ENCODE data around the gene MMP24.
"Not testable (repeated sequence)": the region's sequence is repeated elsewhere in the genome, so short reads cannot be mapped to it uniquely, and the experiment has no call there.

Gene MMP24

DNA sequence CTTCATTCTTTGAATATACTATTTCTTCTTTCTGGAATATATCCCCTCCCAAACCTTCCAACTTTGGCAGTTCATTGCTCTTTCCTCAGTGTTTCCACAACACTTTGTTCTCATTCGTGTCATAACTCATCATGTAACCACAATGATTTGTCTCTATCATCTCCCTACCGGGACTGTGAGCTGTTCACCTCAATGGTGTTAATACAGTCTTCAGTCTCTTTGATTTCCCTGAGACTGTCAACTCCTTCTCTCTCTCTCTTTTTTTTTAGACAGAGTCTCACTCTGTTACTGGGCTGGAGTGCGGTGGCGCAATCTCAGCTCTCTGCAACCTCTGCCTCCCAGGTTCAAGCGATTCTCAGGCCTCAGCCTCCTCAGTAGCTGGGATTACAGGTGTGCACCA lies 2.5 kb upstream of the MMP24 start:
- FAIRE-seq = no peak

DNA sequence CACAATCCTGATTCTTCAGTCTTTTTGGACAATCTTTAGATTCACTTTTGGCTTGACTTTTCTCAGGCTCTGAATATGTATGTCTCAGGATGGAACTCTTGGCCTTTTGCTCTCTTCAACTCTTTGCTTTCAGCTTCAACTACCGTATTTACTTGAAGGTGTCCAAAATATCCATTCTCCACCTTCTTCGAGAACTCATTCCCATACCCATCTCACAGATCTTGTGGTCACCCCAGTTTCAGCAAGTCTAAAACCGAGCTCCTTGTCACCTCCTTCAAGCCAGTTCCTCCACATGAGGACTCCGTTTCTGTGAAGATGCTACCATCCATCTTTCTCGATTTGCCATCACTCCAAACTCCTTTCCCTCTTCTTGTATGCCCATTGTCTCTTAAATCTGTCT lies 2.0 kb upstream of the MMP24 start:
- no peak for FAIRE-seq

DNA sequence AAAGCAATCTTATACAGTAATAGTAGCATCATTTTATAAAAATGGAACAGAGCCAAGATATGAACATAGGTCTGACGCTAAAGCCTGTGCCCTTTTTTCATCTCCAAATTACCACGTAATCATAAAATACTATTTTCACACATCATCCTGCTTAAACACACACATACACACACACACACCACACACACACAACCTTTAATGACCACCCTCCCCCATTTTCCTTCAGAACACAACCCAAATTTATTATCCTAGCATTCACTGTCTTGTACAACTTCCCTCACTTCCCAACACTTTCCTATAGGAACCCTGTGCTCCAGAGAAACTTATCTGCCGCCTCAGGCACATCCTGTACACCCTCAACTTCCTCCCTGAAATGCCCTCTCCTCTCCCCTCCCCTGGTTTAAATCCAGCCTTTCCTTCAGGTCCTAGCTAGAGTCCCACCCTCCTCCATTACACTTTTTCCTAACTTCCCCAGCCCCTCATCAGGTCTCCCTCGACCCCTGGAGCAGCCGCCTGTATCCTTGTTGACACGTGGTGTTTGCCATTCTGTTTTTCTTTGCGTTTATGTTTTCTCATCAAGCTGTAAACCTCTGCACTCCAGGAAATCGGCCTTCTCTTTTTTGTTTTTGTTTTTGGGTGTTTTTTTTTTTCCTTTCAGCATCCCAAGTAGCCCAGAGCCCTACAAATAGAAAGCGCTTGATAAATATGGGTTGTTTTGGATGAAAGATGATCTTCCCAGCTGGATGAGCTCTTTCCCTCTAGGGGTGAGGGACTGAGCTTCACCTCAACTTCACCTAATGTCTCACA lies 968 bp upstream of the MMP24 start:
- FAIRE-seq = no peak

DNA sequence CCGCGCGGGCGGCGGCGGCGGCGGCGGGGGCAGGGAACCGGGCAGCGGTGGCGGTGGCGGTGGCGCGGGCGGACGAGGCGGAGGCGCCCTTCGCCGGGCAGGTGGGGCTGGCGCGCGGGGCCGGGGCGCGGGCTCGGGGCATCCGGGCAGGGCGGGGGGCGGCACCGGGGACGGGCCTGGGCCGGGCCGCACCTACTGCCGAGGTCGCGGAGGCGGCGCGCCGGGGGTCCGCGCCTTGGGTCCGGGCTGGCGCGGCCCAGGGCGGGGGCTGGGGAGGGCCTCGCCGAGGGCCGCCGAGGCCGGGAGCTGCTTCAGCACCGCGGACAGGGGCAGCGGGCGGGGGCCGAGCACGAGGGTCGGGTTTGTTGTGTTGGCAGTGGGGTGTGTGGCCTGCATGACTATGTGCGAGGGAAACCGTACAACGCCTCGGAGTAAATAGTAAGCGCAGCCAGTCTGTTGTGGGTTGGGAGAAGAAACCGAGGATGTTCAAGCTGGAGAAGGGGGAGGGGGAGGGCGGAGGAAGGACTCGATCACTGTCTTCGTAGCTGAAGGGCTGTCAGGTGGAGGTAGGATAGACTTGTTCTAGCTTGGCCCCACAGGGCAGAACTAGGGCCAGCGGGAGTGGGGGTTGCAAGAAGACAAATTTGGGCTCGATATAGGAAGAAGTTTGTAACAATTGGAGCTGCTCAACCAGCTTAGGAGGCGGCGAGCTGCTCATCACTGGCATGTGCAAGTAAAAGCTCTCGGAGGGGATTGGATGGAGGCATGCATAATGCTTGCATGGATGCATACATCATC lies 593 bp downstream of the MMP24 start:
- no peak for FAIRE-seq

DNA sequence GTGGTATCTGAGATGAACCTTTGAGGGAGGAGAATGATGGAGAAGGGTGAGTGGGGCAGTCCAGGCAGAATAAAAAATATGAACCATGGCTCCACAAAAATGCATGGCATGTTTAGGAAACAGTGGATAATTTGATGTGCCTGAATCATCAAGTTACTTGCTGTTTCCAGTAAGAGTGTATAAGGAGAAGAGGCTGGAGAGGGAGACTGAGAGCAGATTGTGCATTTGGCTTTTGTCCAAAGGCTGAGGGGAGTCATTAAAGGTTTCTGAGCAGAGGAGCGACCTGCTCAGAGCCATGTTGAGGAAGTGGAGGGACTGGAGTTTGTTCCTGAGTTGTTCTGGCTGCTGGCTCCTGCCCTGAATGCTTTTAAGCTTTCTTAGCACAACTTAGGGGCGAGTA lies 6.1 kb downstream of the MMP24 start:
- no peak for FAIRE-seq

DNA sequence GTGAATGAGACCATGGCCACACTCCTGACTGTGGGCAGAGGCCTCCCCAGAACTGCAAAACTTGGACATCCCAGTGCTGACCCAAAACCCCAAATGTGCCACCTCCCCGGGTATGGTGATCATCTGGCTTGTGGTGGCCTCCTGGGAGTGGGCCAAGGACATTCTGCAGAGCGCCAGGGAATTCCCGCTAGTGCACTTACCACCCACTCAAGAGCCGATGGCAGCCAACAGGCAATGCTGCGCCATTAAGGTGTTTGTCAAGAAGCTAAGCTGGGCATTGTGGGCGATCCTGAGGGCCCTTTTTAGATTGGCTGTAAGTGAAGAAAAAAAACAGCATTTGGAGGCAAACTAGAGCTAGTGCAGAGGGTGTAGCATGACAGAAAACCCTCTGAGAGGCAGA lies 9.4 kb downstream of the MMP24 start:
- no peak for FAIRE-seq

DNA sequence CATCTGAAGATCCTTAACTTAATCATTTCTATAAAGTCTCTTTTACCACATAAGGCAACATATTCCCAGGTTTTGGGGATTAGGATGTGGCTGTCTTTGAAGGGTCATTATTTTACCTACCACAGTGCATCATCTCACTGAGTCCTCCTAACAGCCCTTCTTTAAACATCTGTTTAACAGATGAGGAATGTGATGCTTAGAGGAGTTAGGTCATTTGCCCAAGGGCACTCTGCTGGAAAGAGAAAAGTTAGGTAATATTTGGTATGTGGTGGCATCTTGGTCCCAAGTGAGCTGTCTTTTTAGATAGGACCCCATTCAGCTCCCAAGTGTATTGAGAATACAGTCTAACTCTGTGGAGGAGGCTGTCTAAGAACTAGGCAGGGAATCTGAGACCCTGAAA lies 11.0 kb downstream of the MMP24 start:
- no peak for FAIRE-seq

DNA sequence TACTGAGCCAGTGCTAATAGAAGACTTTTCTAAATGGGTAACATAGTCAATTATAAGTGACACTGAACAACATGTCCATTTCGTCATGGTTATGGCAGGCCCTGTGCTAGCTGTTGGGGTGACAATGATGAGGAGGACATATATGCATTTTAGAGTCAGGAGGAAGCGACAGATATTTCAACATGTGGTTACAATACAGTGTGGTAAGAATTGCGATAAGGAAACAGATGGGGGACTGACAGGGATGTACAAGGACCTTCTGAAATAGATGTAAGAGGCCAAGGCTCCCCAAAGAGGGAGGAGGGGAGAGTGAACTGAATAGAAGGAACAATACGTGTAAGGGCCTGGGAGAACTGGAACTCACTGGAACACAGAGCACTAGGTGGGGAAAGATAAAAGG lies 11.7 kb downstream of the MMP24 start:
- no peak for FAIRE-seq

DNA sequence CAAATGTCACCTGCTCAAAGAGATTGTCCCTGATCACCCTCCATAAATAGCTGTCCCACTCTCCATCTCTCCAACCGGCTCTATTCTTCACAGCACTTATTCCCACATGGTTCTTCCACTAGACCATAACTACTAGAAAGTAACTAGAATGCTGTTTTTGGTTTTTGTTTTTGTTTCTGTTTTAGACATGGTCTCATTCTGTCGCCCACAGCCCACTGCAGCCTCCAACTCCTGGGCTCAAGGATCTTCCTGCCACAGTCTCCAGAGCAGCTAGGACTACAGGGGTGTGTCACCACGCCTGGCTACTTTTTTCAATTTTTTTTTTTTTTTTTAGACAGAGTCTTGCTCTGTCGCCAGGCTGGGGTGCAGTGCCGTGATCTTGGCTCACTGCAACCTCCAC lies 12.2 kb downstream of the MMP24 start:
- no peak for FAIRE-seq

DNA sequence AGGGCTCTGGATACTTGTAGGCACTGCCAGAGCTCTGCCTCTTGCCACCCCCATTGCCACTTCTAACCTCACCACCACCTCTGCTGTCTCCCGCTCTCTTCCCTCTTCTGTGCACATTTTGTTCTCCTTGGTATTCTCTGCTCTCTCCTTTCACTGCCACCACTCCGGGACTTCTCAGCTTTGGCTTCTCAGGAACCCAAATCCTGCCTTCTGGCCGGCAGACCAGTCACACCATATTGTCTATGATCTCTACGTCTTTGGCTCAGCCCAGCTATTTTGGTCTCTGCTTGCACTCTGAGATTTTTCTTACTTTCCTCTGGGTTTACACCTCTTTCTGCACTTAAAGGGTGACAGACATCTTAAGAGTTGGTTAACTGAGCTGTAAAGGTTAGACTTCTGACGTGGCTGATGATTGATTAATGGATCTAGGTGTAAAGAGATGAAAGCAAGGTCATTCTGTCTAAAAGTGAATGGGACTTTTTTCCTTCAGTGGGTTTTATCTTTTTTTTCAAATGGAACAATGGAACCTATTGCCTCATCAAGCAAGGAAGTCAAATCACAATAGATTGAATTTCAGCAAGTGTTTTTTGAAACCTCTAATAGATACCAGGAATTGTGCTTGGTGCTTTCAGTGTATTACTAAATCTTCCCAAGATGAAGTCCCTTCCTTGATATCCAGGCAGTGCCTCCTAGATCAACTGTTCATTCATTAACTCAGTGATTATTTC lies 13.8 kb downstream of the MMP24 start:
- no peak for FAIRE-seq

DNA sequence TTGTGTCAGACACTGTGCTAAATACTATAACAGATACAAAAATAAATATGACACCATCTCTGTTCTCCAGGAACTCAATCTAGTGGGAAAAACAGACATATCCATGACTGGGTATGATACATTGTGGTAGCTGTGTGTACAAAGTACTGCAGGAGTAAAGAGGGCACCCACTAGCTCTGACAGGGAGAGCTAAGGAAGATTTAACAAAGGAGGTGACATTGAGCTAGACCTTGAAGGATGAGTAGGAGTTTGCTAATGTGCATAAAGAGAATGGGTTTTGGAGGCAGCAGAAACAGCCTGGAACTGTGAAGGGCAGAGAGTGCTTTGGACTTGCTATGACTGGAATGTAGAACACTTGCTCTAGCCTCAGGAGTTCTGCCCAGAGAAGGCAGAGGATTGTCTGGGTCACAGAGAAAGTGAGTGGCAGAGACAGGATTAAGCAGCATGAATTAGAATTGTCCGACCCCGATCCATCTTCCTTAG lies 14.4 kb downstream of the MMP24 start:
- FAIRE-seq = no peak

DNA sequence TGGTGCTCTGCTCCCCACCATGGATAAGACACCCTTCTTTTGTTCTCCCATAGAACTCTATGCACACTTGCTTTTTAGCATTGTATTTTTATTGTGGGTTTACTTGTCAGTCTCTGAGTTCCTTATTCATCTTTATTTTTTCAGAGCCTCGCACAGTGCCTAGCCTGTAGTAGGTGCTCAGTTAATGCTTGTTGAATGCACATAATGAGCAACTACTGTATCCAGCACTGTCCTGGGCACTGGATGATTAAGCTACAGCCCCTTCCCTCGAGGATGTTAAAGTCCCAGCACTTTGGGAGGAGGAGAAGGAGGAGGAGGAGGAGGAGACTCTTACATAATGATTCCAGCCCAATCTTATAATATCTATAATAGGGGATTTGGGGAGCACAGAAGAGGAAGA lies 16.8 kb downstream of the MMP24 start:
- no peak for FAIRE-seq

DNA sequence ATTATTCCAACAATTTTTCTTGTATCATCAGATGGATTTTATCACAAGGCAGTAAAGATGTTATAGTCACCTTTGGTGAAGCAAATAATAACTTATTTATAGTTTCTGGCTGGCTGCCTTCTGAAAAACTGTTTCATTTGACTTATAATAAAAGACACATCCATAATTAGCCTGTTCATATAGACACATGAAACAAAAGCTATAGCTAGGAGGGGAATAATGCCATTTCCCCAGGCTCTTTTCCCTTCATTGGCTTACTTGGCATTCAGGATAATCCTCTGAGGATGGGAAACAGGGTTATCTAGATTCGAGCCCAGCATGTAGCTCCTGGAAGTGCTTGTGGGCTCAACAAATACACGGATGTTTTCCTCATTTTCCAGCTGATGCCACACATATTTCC lies 17.5 kb downstream of the MMP24 start:
- FAIRE-seq = no peak

DNA sequence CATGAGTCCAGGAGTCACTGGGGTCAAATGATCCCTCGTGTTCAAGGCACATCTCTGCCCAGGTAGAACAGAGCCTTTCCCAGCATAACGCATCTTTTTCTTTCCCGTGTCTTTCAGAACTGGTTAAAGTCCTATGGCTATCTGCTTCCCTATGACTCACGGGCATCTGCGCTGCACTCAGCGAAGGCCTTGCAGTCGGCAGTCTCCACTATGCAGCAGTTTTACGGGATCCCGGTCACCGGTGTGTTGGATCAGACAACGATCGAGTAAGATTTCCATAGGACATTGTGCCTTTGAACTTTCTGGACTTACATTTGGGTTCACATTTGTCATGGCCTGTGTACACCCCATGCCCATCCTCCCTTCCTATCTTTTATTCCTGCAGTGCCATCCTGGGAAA lies 20.2 kb downstream of the MMP24 start:
- FAIRE-seq = no peak

DNA sequence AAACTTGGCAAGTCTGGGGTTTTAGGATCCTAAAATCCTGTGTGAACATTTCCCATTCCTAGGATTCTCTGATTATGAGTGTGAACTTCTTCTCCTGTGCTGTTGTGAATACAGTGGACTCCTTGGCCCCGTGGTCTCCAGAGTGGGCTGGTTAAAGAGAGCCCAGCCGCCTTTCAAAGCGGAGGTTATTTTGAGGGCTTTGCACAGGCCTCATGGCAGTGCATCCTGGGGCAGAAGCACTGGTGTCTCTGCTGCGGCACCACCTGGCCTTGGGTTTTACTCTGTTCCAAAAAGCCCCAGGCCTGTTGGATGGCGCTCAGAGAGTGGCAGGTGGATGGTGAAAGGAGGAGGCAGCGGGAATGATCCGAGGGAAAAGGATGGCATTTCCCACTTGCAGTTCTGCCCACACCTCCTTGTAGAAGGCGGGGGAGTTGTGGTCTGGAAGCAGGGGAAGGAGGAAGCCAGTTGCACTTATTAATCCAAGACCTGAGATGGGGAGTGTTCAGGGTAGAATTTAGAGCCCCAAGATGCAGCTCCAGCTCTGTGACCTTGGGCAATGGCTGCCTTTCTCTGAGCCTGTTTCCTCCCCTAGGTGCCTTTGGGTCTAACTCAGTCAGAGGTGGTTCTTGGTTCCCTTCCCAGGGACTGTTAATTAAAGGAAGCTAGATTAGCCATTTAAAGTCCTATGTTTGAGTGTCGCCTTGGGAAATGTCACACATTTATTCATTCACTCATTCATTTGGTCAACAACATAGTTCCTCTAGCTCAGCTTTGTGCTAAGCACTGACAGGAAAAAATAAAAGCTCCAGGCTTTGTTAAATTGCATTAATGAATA lies 22.4 kb downstream of the MMP24 start:
- FAIRE-seq = peak; percentile 17

DNA sequence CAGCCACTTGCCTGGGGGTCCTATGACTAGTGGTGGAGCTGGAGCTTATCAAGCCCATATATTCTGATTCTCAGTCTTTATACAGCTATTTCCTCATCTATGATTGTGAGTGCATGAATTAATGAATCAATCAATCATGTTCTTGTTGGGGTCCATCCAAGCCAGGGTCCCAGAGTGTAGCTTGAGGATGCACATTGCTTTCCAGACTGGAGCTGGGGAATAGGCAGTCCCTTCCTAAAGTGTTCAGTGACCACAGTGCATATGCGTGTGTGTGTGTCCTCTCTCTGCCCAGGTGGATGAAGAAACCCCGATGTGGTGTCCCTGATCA lies 25.1 kb downstream of the MMP24 start:
- no peak for FAIRE-seq

DNA sequence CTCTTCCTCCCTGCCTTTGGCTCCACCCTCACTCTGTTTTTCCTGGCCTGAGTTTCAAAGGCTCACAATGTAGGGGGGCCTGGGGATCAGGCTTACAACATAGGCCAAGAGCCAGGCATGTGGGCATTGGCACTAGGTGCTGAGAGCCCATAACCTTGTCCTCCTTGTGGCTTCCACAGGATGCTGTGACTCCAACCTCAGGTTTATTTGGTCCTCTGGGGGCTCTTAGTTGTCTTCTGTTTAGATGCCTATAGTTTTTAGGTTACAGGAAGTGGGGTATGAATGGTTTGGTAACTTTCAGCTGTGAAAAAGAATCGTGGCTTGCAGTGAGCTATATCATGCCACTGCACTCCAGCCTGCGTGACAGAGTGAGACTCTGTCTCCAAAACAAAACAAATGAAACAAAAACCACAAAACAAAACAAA lies 25.6 kb downstream of the MMP24 start:
- FAIRE-seq = no peak

DNA sequence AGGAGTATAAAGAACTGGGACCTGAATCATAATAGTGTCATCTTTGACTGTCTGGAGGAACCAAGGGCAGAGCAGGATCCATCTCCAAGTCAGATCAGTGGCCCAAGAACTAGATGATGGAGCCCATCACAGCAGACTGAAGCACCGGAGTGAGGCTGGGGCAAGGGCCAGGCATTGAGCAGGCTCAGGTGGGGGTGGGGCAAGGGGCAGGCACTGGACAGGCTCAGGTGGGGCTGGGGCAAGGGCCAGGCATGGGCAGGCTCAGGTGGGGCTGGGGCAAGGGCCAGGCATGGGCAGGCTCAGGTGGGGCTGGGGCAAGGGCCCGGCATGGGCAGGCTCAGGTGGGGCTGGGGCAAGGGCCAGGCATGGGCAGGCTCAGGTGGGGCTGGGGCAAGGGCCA lies 26.1 kb downstream of the MMP24 start:
- not testable (repeated sequence) for FAIRE-seq

DNA sequence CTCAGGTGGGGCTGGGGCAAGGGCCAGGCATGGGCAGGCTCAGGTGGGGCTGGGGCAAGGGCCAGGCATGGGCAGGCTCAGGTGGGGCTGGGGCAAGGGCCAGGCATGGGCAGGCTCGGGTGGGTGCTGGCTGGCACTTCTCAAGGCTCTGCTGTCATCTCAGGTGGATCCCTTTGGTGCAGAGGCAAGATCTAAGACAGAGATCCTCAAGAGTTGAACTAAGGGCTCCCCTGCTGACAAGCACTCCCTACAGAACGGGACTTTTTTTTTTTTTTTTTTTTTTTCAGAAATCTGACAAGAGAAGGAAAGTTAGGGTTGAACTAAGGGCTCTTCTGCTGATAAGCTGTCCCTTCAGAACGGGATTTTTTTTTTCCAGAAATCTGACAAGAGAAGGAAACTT lies 26.5 kb downstream of the MMP24 start:
- no peak for FAIRE-seq

DNA sequence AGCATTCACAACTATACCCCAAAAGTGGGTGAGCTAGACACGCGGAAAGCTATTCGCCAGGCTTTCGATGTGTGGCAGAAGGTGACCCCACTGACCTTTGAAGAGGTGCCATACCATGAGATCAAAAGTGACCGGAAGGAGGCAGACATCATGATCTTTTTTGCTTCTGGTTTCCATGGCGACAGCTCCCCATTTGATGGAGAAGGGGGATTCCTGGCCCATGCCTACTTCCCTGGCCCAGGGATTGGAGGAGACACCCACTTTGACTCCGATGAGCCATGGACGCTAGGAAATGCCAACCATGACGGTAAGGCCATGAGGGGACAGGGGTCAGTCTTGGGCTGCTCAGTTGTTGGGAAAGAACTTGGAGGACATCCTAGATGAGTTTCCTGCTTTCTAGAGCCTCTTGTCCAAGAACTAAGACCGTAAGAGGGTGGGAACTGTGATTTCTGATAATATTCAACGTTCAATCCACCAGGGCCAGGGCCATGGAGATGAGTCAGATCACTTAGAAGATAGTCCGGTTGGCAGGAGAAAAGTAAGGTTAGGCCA lies 28.0 kb downstream of the MMP24 start:
- no peak for FAIRE-seq

DNA sequence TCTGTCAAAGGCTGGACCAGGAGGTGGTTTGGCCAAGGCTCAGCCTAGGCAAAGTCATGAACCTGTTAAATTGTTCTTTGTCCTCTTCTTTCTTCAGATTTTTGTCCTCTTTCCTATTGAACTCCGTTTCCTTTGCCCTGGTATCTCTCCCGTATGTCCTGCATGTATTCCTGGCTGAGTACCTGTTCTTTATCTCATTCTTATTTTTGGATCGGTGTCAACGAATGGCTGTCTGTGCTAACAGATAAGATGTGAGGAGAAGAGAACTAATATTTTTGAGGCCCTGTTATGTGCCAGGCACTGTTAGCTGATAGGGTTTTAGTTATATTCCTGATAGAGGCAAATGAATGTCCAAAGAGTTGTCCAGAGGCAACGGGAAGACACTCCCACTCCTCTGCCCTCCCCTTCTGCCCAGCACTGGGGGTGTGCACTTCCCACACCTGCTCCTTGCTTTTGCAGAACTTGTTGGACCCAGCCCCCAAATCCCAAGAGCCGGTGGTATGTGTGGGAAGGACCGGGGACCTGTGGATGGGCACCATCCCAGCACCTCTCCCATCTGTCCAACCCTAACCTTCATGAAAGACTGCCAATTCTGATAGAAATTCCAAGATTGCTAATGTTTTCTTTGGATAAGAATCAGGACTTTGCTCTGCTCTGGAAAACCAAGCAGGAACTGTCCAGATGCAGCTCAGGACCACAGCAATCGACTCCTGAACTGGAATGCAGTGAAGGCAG lies 30.9 kb downstream of the MMP24 start:
- no peak for FAIRE-seq

DNA sequence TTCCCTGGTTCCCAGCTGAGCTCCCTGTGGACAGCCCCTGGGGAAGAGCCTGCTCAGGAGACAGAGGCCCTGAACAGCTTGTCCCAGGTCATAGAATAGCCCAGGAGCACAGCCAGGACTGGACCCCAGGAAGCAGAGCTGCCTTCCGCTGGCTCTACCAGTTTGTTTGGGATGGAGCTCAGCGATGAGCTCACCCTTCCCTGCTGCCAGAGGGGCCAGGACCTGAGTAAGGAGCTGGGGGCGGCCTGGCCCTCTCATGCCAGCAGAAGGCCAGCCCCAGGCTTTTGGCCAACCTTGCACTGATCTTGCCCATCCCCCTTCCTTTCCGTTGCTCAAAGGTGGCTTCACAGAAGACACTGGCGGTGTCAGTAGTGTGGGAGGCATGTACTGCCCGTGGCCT lies 33.9 kb downstream of the MMP24 start:
- no peak for FAIRE-seq
